HepG2 (cell line): ENCODE data around the gene DNAJC7. TPM values are rescaled to one million over a fixed set of nuclear protein-coding genes. Genes with fewer than 3 reads are reported as not detected.

Experiments used
- ATF7 ChIP-seq, 2 experiments: fragments of 450-650 bp in 1 of 2; sonication (generic) in 1 of 2; formaldehyde crosslinking in 1 of 2; IDR thresholded peaks; 2 replicates each; pipeline versions ENCODE4 v1.4.0 to v1.6.1; 2016 to 2020; ENCODE audit warnings: antibody characterized with exemption in 1 of 2, mild to moderate bottlenecking in 1 of 2, missing genetic modification reagents in 1 of 2
- E2F2 ChIP-seq: sonication (generic); formaldehyde crosslinking; IDR thresholded peaks from 2 replicates; pipeline ENCODE4 v1.4.0; 2020; ENCODE audit warnings: missing genetic modification reagents, borderline replicate concordance
- GMEB1 ChIP-seq: sonication (generic); formaldehyde crosslinking; IDR thresholded peaks from 2 replicates; pipeline ENCODE4 v1.5.1; 2020; ENCODE audit warnings: missing genetic modification reagents, mild to moderate bottlenecking, borderline replicate concordance
- TRIM24 ChIP-seq: sonication (generic); formaldehyde crosslinking; IDR thresholded peaks from 2 replicates; pipeline ENCODE4 v1.8.0; 2022; ENCODE audit warnings: mild to moderate bottlenecking, missing genetic modification reagents
- ZNF263 ChIP-seq: sonication (generic); formaldehyde crosslinking; IDR thresholded peaks from 2 replicates; pipeline ENCODE4 v1.4.0; 2020; ENCODE audit warnings: missing genetic modification reagents
- ZNF33A ChIP-seq: sonication (generic); formaldehyde crosslinking; IDR thresholded peaks from 2 replicates; pipeline ENCODE4 v1.5.1; 2020; ENCODE audit warnings: missing genetic modification reagents, mild to moderate bottlenecking, moderate library complexity, borderline replicate concordance
- ZNF407 ChIP-seq: sonication (generic); formaldehyde crosslinking; IDR thresholded peaks from one replicate; pipeline ENCODE4 v1.5.1; 2020; ENCODE audit warnings: mild to moderate bottlenecking, missing genetic modification reagents; ENCODE audit errors: not compliant biosample characterization
- ZZZ3 ChIP-seq: sonication (generic); formaldehyde crosslinking; IDR thresholded peaks from 2 replicates; pipeline ENCODE4 v1.4.0; 2020; ENCODE audit warnings: missing genetic modification reagents, mild to moderate bottlenecking, borderline replicate concordance
- polyA plus RNA-seq, 8 experiments: library from polyadenylated mRNA; depleted of rRNA in 3 of 8; stranded (reverse) in 7 of 8; unstranded in 1 of 8; fragments of >200 nt; fragmentation: Illumina TruSeq in 4 of 8; extraction: Trizol in 4 of 8; gene quantifications; 2 replicates each; pipeline versions ENCODE4 v1.2.1 to v1.2.3, GENCODE V29; 2011 to 2016; ENCODE audit warnings: low read depth in 4 of 8, missing spikeins in 1 of 8, mixed read lengths in 1 of 8; ENCODE audit not compliant: insufficient read depth in 1 of 8
- total RNA-seq, 5 experiments: library from RNA; depleted of rRNA; stranded (reverse); fragments of >200 nt; fragmentation: Illumina TruSeq; extraction: Trizol; gene quantifications; 2 replicates each; pipeline ENCODE4 v1.2.3, GENCODE V29; 2016; ENCODE audit warnings: low read depth in 1 of 5
- TF ChIP-seq, protein P1 (sequence below): sonication (generic); formaldehyde crosslinking; IDR thresholded peaks from 2 replicates; pipeline ENCODE4 v1.4.0; 2020; ENCODE audit warnings: missing genetic modification reagents, mild to moderate bottlenecking, borderline replicate concordance
- TF ChIP-seq, protein P2 (sequence below): sonication (generic); formaldehyde crosslinking; IDR thresholded peaks from 2 replicates; pipeline ENCODE4 v1.4.0; 2020; ENCODE audit warnings: missing genetic modification reagents

Gene DNAJC7
- total and polyA plus RNA-seq, 2 of the 13 experiments (the other 11 are each of a cell fraction or from before 2014, with no cell fraction given) = 47.7 to 132 TPM

GRCh38 chr17:41966463-41967140, 50.6 kb downstream of the DNAJC7 start, which contains the start of gene CNP (continued):
- TF ChIP-seq, protein P1, sequence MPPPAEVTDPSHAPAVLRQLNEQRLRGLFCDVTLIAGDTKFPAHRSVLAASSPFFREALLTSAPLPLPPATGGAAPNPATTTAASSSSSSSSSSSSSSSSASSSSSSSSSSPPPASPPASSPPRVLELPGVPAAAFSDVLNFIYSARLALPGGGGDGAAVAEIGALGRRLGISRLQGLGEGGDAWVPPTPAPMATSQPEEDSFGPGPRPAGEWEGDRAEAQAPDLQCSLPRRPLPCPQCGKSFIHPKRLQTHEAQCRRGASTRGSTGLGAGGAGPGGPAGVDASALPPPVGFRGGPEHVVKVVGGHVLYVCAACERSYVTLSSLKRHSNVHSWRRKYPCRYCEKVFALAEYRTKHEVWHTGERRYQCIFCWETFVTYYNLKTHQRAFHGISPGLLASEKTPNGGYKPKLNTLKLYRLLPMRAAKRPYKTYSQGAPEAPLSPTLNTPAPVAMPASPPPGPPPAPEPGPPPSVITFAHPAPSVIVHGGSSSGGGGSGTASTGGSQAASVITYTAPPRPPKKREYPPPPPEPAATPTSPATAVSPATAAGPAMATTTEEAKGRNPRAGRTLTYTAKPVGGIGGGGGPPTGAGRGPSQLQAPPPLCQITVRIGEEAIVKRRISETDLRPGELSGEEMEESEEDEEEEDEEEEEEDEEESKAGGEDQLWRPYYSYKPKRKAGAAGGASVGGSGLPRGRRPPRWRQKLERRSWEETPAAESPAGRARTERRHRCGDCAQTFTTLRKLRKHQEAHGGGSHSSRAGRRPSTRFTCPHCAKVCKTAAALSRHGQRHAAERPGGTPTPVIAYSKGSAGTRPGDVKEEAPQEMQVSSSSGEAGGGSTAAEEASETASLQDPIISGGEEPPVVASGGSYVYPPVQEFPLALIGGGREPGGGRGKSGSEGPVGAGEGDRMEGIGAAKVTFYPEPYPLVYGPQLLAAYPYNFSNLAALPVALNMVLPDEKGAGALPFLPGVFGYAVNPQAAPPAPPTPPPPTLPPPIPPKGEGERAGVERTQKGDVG (CRISPR knock-in tag) = no peak
- TF ChIP-seq TRIM24 (CRISPR knock-in tag) (no peak), ZNF263 (peak; percentile 65; the same call in 1 of the 2 replicates), ZNF33A (CRISPR knock-in tag) (0 out of 2 replicates have a peak, but pooled peaks have one; percentile 17), ATF7 (IDR thresholded peaks at IDR 0.05) (no peak), ATF7 (CRISPR knock-in tag; IDR thresholded peaks at IDR 0.05) (0 out of 2 replicates have a peak, but pooled peaks have one; percentile 44), GMEB1 (CRISPR knock-in tag) (peak; percentile 64), ZNF407 (CRISPR knock-in tag) (peak; percentile 63), ZZZ3 (no peak), E2F2 (peak; percentile 14; the same call in 1 of the 2 replicates)
- TF ChIP-seq, protein P2, sequence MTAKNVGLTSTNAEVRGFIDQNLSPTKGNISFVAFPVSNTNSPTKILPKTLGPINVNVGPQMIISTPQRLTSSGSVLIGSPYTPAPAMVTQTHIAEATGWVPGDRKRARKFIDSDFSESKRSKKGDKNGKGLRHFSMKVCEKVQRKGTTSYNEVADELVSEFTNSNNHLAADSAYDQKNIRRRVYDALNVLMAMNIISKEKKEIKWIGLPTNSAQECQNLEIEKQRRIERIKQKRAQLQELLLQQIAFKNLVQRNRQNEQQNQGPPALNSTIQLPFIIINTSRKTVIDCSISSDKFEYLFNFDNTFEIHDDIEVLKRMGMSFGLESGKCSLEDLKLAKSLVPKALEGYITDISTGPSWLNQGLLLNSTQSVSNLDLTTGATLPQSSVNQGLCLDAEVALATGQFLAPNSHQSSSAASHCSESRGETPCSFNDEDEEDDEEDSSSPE (CRISPR knock-in tag) = peak; percentile 94
